Neural progenitor cell (in vitro differentiated cells): Measurements from ENCODE around the gene TMEM198. TPM values are rescaled to one million over a fixed set of nuclear protein-coding genes. Genes with fewer than 3 reads are reported as not detected.
A peak's percentile ranks its signal among the peaks of the same experiment; 100 is the strongest.

Experiments
- DNase-seq: peaks from one replicate; pipeline ENCODE4 v3.0.0-alpha.2; 2016; ENCODE audit warnings: low spot score
- H2AFZ ChIP-seq: fragments of 200-600 bp; sonication (generic); replicated peaks from 2 replicates; pipeline ENCODE4 v1.6.1; 2016; ENCODE audit warnings: antibody characterized with exemption
- H3F3A ChIP-seq: fragments of 200-600 bp; sonication (generic); 2 replicates; pipeline ENCODE4 v1.6.1; 2016; ENCODE audit warnings: antibody characterized with exemption, low read depth
- H3K27ac ChIP-seq: fragments of 200-600 bp; sonication (generic); 2 replicates; pipeline ENCODE4 v1.5.1; 2016; ENCODE audit warnings: mild to moderate bottlenecking
- H3K27me3 ChIP-seq: fragments of 200-600 bp; sonication (generic); 2 replicates; pipeline ENCODE4 v1.6.1; 2016; ENCODE audit warnings: mild to moderate bottlenecking, moderate library complexity
- H3K36me3 ChIP-seq: fragments of 200-600 bp; sonication (generic); 2 replicates; pipeline ENCODE4 v1.5.1; 2016
- H3K4me1 ChIP-seq: fragments of 200-600 bp; sonication (generic); 2 replicates; pipeline ENCODE4 v1.6.1; 2016; ENCODE audit warnings: mixed run types
- H3K4me2 ChIP-seq: fragments of 200-600 bp; sonication (generic); 2 replicates; pipeline ENCODE4 v1.6.1; 2016
- H3K4me3 ChIP-seq: fragments of 200-600 bp; sonication (generic); 2 replicates; pipeline ENCODE4 v1.5.1; 2016
- H3K79me2 ChIP-seq: fragments of 200-600 bp; sonication (generic); 2 replicates; pipeline ENCODE4 v1.6.1; 2016; ENCODE audit warnings: low read depth
- H3K9ac ChIP-seq: fragments of 200-600 bp; sonication (generic); 2 replicates; pipeline ENCODE4 v1.6.1; 2016
- H3K9me3 ChIP-seq: fragments of 200-600 bp; sonication (generic); 2 replicates; pipeline ENCODE4 v1.5.1; 2016; ENCODE audit warnings: low read depth
- H4K20me1 ChIP-seq: fragments of 200-600 bp; sonication (generic); 2 replicates; pipeline ENCODE4 v1.6.1; 2016; ENCODE audit warnings: low read depth
- H3K27ac Mint-ChIP-seq: 3 replicates; pipeline ENCODE4 v1.8.0; 2021; ENCODE audit warnings: mixed read lengths
- H3K27me3 Mint-ChIP-seq: 2 replicates; pipeline ENCODE4 v1.8.0; 2022; ENCODE audit warnings: low read depth, mild to moderate bottlenecking, inconsistent platforms, moderate library complexity, mixed read lengths; ENCODE audit not compliant: insufficient read depth
- H3K36me3 Mint-ChIP-seq: 3 replicates; pipeline ENCODE4 v1.8.0; 2021; ENCODE audit warnings: mixed read lengths
- H3K4me1 Mint-ChIP-seq: 3 replicates; pipeline ENCODE4 v1.8.0; 2021; ENCODE audit warnings: mixed read lengths
- H3K4me3 Mint-ChIP-seq: 3 replicates; pipeline ENCODE4 v1.8.0; 2021; ENCODE audit warnings: mild to moderate bottlenecking, moderate library complexity, mixed read lengths
- H3K9me3 Mint-ChIP-seq: 3 replicates; pipeline ENCODE4 v1.8.0; 2020; ENCODE audit warnings: mixed read lengths
- EZH2 ChIP-seq: fragments of 200-600 bp; sonication (generic); IDR thresholded peaks from 2 replicates; pipeline ENCODE4 v1.6.1; 2017; ENCODE audit warnings: antibody characterized with exemption, mild to moderate bottlenecking, moderate library complexity
- EZH2phosphoT487 ChIP-seq: fragments of 200-600 bp; sonication (generic); IDR thresholded peaks from 2 replicates; pipeline ENCODE4 v1.6.1; 2017; ENCODE audit warnings: antibody characterized with exemption
- total RNA-seq: library from RNA; depleted of rRNA; stranded (reverse); fragments of >200 nt; gene quantifications from 2 replicates; pipeline ENCODE4 v1.2.3, GENCODE V29; 2015; ENCODE audit warnings: low replicate concordance
- TF ChIP-seq, protein P1 (sequence below): fragments of 200-600 bp; sonication (generic); IDR thresholded peaks from 2 replicates; pipeline ENCODE4 v1.5.1; 2017; ENCODE audit warnings: antibody characterized with exemption, mild to moderate bottlenecking

The TMEM198 gene
- total RNA-seq, 1 donor from 2014 or later = 0.79 TPM

DNA sequence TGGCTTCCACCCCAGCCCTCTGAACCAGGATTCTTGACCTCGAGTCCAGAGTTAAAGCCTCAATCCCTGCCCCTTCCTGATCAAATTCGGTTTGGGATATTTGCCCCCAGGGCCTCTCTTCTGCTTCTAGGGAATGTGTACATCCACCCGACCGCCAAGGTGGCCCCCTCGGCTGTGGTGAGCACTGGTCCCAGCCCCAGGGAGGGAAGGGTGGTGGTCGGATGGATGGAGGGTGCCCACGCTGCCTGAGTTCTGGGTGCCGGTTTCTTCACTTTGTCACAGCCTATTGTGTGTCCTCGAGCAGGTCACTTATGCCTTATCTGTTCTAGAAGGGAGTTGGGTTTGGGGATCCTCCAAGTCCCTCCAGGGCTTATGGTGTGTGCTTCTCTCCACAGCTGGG lies 38.2 kb upstream of the TMEM198 start:
- TF ChIP-seq EZH2 (no peak), EZH2phosphoT487 (no peak)
- TF ChIP-seq, protein P1, sequence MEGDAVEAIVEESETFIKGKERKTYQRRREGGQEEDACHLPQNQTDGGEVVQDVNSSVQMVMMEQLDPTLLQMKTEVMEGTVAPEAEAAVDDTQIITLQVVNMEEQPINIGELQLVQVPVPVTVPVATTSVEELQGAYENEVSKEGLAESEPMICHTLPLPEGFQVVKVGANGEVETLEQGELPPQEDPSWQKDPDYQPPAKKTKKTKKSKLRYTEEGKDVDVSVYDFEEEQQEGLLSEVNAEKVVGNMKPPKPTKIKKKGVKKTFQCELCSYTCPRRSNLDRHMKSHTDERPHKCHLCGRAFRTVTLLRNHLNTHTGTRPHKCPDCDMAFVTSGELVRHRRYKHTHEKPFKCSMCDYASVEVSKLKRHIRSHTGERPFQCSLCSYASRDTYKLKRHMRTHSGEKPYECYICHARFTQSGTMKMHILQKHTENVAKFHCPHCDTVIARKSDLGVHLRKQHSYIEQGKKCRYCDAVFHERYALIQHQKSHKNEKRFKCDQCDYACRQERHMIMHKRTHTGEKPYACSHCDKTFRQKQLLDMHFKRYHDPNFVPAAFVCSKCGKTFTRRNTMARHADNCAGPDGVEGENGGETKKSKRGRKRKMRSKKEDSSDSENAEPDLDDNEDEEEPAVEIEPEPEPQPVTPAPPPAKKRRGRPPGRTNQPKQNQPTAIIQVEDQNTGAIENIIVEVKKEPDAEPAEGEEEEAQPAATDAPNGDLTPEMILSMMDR = no peak
- Mint-ChIP-seq H3K4me3 (no peak overlapping the region), H3K36me3 (no peaks in the 10 kb centered on the region), H3K4me1 (peaks cover 41% of the 10 kb centered on the region), H3K9me3 (no peaks in the 10 kb centered on the region), H3K27me3 (peaks cover 11% of the 10 kb centered on the region), H3K27ac (no peak overlapping the region)
- peaks cover 27% of the 10 kb centered on the region for H3F3A ChIP-seq
- no peak overlapping the region for H3K9ac ChIP-seq
- no peaks in the 10 kb centered on the region for H3K27me3 ChIP-seq
- H3K4me3 ChIP-seq = no peak overlapping the region
- H3K4me1 ChIP-seq = peaks cover 36% of the 10 kb centered on the region
- H3K79me2 ChIP-seq = no peaks in the 10 kb centered on the region
- no peaks in the 10 kb centered on the region for H3K9me3 ChIP-seq
- H3K27ac ChIP-seq = no peak overlapping the region
- H2AFZ ChIP-seq = no peak overlapping the region
- no peak for DNase-seq
- no peak overlapping the region for H3K4me2 ChIP-seq
- H3K36me3 ChIP-seq = no peaks in the 10 kb centered on the region
- no peaks in the 10 kb centered on the region for H4K20me1 ChIP-seq

DNA sequence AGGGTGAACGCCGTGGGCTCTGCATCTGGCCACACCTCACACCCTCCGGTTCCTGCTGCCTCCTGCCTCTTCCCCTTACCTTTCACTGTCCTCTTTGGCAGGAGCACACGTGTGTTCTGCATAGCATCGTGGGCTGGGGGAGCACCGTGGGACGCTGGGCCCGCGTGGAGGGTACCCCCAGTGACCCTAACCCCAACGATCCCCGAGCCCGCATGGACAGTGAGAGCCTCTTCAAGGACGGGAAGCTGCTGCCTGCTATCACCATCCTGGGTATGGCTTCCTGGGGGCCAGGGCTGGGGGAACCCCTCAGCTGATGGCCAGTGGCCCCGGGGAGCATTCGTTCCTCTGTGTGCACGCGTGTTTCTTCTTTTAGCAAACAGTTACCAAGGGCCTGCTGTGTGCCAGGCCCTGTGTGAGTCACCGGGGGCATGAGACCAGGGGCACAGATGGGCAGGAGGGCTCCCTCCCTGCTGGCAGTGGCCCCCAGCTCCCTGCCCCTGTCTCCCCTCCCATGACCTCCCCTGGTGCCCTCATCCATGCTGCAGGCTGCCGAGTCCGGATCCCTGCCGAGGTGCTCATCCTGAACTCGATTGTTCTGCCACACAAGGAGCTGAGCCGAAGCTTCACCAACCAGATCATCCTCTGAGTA lies 37.6 kb upstream of the TMEM198 start:
- no peaks in the 10 kb centered on the region for H3K36me3 ChIP-seq
- H3K4me2 ChIP-seq = no peak overlapping the region
- no peak overlapping the region for H3K9ac ChIP-seq
- H3K4me3 Mint-ChIP-seq = peak overlapping the region; percentile 57
- H3K9me3 ChIP-seq = no peaks in the 10 kb centered on the region
- H3K27me3 Mint-ChIP-seq = peaks cover 11% of the 10 kb centered on the region
- no peaks in the 10 kb centered on the region for H3K9me3 Mint-ChIP-seq
- no peak overlapping the region for H3K27ac ChIP-seq
- no peak overlapping the region for H3K4me3 ChIP-seq
- no peak for DNase-seq
- H3K27ac Mint-ChIP-seq = peak overlapping the region; percentile 95
- no peaks in the 10 kb centered on the region for H3K36me3 Mint-ChIP-seq
- peaks cover 32% of the 10 kb centered on the region for H3F3A ChIP-seq
- no peaks in the 10 kb centered on the region for H4K20me1 ChIP-seq
- TF ChIP-seq, protein P1 = no peak
- no peak for TF ChIP-seq EZH2phosphoT487
- no peak for TF ChIP-seq EZH2
- H3K4me1 ChIP-seq = peaks cover 43% of the 10 kb centered on the region
- H2AFZ ChIP-seq = no peak overlapping the region
- no peaks in the 10 kb centered on the region for H3K79me2 ChIP-seq
- no peaks in the 10 kb centered on the region for H3K27me3 ChIP-seq
- H3K4me1 Mint-ChIP-seq = peaks cover 45% of the 10 kb centered on the region

DNA sequence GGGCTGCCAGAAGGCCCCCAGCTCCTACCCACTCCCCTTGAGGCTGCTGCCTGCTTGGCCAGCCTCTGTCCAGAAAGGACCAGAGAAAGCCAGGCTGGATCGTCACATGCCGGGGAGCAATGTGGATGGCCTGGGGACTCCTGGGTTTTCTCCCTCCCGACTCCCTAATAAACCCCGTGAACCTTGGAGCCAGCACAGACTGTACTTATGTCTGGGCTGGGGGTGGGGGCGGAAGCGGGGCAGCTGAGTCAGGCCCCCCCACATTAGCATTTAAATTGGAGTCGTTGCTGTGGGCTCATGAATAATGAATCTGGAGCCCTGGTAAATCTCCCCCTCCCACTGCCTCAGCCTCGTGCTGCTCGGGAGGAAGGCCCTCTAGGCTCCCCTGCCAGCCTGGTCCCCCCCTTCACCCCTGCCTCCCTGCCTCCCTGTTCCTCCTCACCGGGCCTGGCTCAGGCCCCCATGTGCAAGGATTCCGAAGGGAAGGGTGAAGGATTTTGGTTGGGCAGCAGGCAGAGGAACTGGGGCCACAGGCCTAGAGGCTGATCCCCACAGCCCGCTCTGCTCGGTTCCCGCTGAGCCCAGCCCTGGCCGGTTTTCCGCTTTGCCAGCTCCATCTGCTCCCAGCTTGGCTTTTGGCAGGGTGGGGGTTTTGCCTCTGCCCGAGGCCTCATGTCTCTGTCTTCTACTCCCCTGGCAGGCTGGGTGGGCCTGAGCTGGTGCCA lies 36.9 kb upstream of the TMEM198 start:
- Mint-ChIP-seq H3K4me3 (peak overlapping the region; percentile 57), H3K9me3 (no peaks in the 10 kb centered on the region), H3K27me3 (peaks cover 9% of the 10 kb centered on the region), H3K27ac (peak overlapping the region; percentile 95), H3K4me1 (peaks cover 46% of the 10 kb centered on the region), H3K36me3 (no peaks in the 10 kb centered on the region)
- Histone ChIP-seq H3K27ac (no peak overlapping the region), H3K9ac (no peak overlapping the region), H3K4me1 (peaks cover 50% of the 10 kb centered on the region), H3K4me3 (no peak overlapping the region), H4K20me1 (no peaks in the 10 kb centered on the region), H3F3A (peaks cover 33% of the 10 kb centered on the region), H3K27me3 (no peaks in the 10 kb centered on the region), H3K4me2 (peak overlapping the region; percentile 55), H3K9me3 (no peaks in the 10 kb centered on the region), H3K36me3 (no peaks in the 10 kb centered on the region), H2AFZ (no peak overlapping the region), H3K79me2 (no peaks in the 10 kb centered on the region)
- DNase-seq = peak; percentile 41
- no peak for TF ChIP-seq EZH2phosphoT487
- TF ChIP-seq, protein P1 = no peak
- TF ChIP-seq EZH2 = no peak
